Stimulated activated CD4-positive, alpha-beta T cell treated with anti-CD3 and anti-CD28 coated beads, Interleukin-2, amount 100 ng/mL, for 24 hours (primary cell): ENCODE measurements around the gene AGAP9.
A peak's percentile ranks its signal among the peaks of the same experiment; 100 is the strongest.
"Not testable (repeated sequence)": the region's sequence is repeated elsewhere in the genome, so short reads cannot be mapped to it uniquely, and the experiment has no call there.

Source experiments
- DNase-seq, 2 donors: peaks; one replicate each; pipeline ENCODE4 v3.0.0-alpha.2; 2020

Gene AGAP9

GRCh38 chr10:47523475-47523874 lies at the start of gene AGAP9:
Gene AGAP9 (minus strand): TSS chr10:47523638. CDS start chr10:47523526, 112 bp downstream.
- DNase-seq = not testable (repeated sequence)

- DNase-seq = not testable (repeated sequence)
Measured at GRCh38 chr10:47571138-47571912, 47.9 kb upstream of the AGAP9 start.

DNA sequence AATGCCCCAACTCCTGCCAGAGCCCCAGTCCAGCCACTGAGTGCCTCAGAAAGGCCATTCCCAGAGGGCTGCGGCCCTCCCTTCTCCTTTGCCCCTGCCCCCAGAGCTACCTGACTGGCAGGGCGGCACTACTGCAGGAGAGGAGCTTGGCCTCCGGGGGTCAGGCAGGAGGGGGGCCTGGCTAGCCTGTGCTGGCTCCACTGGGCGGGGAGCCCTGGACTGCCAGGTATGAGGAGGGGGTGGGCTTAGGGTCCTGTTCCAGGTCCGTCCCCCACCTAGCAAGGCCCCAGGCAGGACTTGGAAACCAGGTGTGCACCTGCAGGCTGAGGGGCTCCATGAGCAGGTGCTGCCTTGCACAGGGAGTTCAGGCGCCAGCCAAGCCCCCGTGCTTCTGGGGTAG lies 43.3 kb upstream of the AGAP9 start:
- DNase-seq = not testable (repeated sequence)

DNA sequence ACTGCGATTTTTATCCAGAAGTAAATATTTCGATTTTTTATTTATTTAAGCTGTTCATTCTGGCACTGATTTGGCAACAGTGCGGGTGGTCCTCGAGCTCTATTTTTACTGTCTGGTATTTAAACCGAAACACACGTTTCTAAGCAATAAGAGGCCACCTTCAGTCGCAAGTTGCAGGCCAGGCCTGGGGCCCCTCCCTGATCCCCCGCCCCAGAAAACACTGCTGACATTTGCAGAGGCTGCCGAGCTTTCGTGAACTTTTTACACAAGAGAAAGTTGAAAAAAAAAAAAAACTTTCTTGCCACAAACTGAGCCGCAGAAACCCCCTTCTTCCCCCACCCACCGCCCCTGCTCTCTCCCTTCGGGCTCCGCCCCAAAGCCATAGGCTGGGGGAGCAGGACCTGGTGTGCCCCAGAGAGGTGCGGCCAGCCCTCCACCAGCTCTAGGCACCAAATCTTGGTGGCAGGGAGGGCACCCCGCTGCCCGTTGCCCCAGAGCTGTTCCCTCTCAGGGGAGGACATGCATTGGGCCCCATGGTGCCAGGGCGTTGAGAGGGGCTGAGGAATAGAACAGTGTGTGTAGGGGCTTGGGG lies 42.8 kb upstream of the AGAP9 start:
- DNase-seq = not testable (repeated sequence)

GRCh38 chr10:47565517-47565920 lies 42.1 kb upstream of the AGAP9 start:
- DNase-seq = not testable (repeated sequence)

GRCh38 chr10:47564953-47565352 lies 41.5 kb upstream of the AGAP9 start:
- DNase-seq = not testable (repeated sequence)

- not testable (repeated sequence) for DNase-seq
Measured at GRCh38 chr10:47564318-47564717, 40.9 kb upstream of the AGAP9 start.

- DNase-seq = not testable (repeated sequence)
Measured at GRCh38 chr10:47560452-47560851, 37.0 kb upstream of the AGAP9 start.

DNA sequence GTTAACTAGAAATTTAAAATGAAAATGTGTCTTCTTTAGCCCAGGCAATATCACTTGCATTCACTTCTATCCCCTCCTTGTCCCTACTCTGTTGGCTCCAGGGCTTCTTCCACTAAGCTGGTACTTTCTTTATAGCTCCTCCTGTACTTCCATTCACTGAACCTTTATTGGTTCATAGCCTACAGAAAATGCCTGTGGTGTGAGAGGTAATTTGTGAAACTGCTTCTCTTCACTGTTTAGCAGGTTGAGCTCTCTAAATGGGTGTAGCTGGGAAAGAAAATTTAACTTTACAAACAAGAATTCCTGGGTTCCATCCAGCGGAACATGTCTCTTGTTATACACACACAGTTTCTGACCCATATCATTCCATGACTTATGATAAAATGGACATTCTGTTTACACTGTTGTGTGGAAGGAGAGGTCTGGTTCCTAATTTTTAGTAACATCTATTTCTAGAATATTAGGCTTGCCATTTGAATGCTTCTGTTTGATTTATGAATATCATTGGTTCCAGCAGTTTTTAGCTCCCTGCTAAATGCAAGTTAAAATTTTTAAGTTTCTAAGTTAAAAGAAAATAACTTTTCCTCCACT lies 36.4 kb upstream of the AGAP9 start:
- DNase-seq = not testable (repeated sequence)

DNA sequence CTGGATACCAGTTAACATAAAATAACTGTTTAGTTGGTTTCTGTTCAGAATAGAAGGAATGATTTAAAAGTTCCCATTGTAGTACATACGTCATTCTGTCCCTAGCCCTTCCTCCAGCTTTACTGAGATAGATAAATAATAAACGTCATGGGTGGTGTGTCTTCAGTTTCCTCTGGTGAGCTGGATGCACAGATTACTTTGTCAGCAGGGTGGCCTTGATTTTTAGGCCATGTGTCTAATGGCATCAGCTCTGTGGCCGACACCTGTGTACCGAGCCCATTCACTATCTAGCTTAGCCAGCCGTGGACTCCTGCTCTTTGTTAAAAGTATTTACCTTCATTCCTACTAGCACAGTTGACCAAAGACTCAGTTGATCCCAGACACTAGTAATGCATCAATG lies 34.7 kb upstream of the AGAP9 start:
- DNase-seq = not testable (repeated sequence)

DNA sequence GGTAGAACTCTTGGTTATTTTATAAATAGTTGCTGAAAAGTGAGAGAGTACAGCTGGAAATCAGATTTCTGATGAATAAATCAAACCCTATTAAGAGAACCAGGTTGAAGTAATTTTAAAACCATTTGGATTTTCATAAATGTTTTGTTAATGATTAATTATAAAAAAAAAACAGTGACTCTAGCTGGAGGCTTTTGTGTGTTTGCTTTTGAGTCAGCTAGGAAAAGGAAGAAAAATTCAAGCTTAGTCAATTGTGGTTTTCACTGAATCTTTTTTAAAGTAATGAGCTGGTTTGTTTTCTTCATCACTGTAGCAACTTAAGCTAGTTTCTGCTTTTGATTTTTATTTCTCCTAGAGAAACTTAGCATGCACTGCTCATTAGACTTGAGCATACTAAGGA lies 34.2 kb upstream of the AGAP9 start:
- DNase-seq = not testable (repeated sequence)

- DNase-seq = not testable (repeated sequence)
Measured at GRCh38 chr10:47555334-47555733, 31.9 kb upstream of the AGAP9 start.

- not testable (repeated sequence) for DNase-seq
Measured at GRCh38 chr10:47554552-47554951, 31.1 kb upstream of the AGAP9 start.

DNA sequence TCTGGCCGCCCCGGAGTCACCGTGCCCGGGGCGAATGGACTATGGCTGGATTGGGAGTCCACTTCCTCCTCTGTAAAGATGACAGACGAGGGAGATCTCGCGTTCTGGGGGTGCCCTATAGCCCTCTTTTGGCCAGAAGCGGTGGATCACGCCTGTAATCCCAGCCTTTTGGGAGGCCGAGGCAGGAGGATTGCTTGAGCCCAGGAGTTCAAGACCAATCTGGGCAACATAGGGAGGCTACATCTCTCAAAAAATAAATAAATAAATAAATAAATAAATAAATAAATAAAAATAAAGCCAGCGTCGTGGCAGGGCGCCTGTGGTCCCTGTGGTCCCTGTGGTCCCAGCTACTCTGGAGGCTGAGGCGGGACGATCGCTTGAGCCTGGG lies 30.4 kb upstream of the AGAP9 start:
- not testable (repeated sequence) for DNase-seq

DNA sequence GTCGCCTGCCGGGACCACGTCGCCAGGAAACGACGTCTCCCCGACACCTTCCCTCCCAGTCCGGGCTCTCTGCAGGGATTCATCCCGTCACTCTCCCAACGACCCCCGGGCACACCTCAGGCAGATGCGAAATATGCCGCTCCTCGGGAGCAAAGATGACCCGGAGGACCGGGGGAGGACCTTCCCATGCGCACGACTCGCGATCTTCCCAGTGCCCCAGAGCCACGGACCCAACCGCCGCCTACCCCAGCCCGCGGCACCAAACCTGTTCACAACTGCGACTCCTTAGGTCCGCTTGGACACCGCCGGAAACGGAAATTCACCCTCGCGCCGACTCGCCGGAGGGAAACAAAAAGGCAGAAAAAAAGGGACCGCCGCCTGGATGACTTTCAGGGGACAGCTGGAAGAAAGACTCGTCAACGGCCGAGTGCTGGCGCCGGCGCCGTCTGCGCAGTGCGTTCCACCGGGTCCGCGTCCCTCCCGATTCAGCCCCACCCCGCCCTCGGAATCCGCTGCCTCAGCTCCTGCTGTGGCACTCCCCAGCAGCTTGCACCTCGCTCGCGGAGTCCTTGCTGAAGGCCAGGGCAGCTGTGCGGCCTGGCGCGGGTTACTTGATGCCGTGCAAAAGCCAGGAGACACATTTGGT lies 29.9 kb upstream of the AGAP9 start:
- peak; percentile 83 to 84 for DNase-seq

- peak; percentile 26 to 41 for DNase-seq
Measured at GRCh38 chr10:47552719-47553118, 29.3 kb upstream of the AGAP9 start.

DNA sequence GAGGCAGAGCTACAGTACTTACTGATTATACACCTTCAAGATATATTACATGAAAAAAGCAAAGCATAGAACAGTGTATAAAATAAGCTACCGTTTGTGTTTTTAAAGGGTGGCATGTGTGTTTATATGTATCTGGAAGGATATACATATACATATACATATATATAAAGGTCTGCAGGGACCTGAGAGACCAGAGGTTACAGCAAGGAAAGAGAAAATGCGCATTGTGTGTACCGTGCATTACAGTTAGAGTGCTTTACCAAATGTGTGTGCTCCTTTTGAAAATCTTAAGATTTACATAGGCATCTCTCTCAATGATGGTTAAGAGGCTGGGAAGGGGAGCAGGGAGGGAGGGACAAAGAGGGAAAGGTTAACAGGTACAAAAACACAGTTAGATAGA lies 23.8 kb upstream of the AGAP9 start:
- not testable (repeated sequence) for DNase-seq

DNA sequence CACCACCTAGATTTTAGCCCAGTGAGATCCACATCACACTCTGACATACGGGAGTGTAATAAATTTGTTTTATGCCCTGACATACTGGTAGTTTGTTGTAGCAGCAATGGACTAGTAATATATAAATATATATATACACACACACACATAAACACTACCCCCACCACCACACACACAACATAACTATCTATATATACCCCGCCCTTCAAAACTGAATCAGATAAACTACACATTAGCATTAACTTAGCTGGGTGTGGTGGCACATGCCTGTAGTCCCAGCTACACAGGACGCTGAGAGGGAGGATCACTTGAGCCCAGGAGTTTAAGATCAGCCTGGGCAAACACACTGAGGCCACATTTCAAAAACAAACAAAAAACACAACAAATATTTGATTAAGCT lies 13.0 kb upstream of the AGAP9 start:
- DNase-seq = not testable (repeated sequence)

GRCh38 chr10:47502313-47502712 lies 21.1 kb downstream of the AGAP9 start:
- not testable (repeated sequence) for DNase-seq

GRCh38 chr10:47494226-47494625 lies 29.2 kb downstream of the AGAP9 start:
- DNase-seq = not testable (repeated sequence)

DNA sequence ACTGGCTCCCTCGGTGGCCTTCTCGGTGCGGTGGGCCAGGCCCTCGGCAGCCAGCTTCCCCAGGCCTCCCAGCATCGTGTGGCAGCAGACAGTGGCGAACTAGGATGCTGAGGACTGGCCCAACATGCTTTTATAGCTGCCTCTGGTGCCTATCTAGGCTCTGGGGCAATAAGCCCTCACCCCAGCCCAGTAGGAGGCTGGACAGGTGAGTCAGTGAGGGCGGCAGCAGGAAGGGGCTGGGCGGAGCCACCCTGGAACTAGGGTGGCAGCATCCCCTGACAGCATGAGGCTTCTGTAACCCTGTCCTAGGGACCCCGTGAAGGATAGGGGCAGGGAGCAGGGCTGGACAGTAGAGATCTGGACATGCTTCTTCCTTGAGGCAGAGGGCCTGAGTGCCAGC lies 31.8 kb downstream of the AGAP9 start, which contains the start of gene FAM25G:
TSS of gene FAM25G (minus strand) at position 101 of the 400 bp plus-strand sequence. CDS start at position 75, 26 bp downstream.
- not testable (repeated sequence) for DNase-seq

DNA sequence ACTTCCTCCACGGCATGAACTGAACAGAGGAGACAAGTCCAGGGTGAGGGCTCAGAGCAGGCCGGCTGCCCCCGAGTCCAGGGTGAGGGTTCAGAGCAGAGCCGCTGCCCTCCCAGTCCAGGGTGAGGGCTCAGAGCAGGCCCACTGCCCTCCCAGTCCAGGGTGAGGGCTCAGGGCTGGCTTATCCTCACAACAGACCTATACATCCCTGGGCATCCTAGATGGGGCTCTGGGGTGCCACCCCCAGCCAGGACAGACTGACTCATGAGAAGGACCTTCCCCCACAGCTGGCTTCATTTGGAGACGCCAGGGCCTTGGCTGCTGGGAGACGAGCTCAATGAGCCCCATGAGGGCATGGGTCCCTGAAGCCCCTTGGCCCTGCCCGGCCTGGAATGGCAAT lies 33.8 kb downstream of the AGAP9 start:
- DNase-seq = not testable (repeated sequence)

DNA sequence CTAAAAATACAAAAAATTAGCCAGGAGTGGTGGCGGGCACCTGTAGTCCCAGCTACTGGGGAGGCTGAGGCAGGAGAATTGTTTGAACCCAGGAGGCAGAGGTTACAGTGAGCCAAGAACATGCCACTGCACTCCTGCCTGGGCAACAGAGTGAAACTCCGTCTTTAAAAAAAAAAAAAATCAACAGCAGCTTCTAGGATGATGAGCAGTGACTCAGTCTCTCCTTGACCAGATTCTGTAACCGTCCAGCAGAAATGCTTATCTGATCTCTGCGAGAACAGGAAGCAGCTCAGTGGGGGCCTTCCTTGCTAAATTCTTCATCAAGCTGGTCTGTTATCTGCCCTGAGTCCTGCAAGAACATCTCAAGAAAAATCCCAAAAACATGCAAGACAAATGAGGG lies 37.5 kb downstream of the AGAP9 start:
- DNase-seq = not testable (repeated sequence)
